Measurements from ENCODE around the gene AK1. TPM values are rescaled to one million over a fixed set of nuclear protein-coding genes. Genes with fewer than 3 reads are reported as not detected.

AK1 gene
- total and polyA plus RNA-seq, 2 donors (not counting 3 experiments of a cell fraction or from before 2014, with no cell fraction given): 115 to 148 TPM

DNA sequence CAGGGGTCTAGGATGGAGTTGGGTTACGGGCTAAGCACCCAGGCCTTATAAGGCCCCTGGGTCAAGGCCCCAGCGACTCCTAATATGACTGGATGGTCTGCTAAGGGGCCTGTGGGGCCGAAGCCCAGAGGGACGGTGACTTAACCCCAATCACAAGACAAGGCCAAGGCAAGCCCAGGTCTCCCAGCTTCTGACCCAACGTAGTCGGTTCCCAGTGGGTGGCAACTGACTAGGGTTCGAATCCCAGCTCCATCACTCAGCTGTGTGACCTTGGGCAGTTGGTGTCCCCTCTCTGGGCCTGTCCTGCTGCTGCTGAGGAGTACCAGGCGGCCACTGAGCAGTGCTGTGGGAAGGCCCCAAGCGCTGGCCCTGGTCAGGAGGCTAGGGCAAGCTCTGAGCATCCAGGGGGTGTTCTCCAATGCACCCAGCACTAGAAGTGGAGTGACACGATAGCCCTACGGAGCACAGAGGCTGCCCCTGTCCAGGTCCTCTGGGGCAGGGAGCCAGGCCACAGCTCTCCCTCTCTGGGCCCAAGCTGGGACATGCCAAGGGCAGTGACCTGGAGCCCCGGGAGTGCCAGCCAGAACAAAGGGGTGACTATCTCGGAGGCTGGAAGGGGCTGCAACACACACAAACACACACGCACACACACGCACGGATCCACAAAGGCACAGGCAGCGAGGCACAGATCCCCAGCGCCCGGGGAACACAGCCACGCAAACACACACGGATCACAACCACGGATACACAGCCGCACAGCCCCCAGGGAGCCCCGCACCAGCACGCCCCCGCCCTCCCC is 512 bp downstream of the AK1 start:
- TF ChIP-seq, protein P1, sequence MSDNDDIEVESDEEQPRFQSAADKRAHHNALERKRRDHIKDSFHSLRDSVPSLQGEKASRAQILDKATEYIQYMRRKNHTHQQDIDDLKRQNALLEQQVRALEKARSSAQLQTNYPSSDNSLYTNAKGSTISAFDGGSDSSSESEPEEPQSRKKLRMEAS (IDR thresholded peaks at IDR 0.05; ENCODE audit: insufficient read depth, insufficient read length): no peak
- TF ChIP-seq JUN (IDR thresholded peaks at IDR 0.05; ENCODE audit: borderline replicate concordance, insufficient read depth, insufficient read length, low read depth) (no peak), FOS (IDR thresholded peaks at IDR 0.05; ENCODE audit: borderline replicate concordance, insufficient read depth, low read length) (no peak)
- Histone ChIP-seq H3K9me3 (replicated peaks; ENCODE audit: control insufficient read depth, insufficient read depth, low read length) (no peaks in the 10 kb centered on the region), H3K4me3 (replicated peaks in 1 of 3; ENCODE audit: insufficient read depth in 1 of 3, low read depth in 1 of 3, low read length in 3 of 3) (peak overlapping the region; percentile 23 to 55 (median 44)), H4K20me1 (replicated peaks; ENCODE audit: control insufficient read depth, extremely low read depth, insufficient read depth, low read length) (no peaks in the 10 kb centered on the region), H3K36me3 (ENCODE audit: control insufficient read depth in 2 of 2, extremely low read depth in 1 of 2, insufficient read depth in 2 of 2, low read length in 2 of 2) (peaks cover 0 to 7% of the 10 kb centered on the region in 2 experiments), H3K9me1 (replicated peaks; ENCODE audit: control insufficient read depth, extremely low read depth, insufficient read depth, low read length) (no peaks in the 10 kb centered on the region), H3K4me1 (ENCODE audit: control insufficient read depth, extremely low read depth, insufficient read depth, low read length) (peaks cover 14% of the 10 kb centered on the region), H3K79me2 (ENCODE audit: control insufficient read depth, insufficient read depth, low read length) (peaks cover 18% of the 10 kb centered on the region), H3K27ac (ENCODE audit: insufficient read depth, low read depth, low read length) (peak overlapping the region; percentile 26), H3K9ac (replicated peaks; ENCODE audit: extremely low read depth, insufficient read depth, low read length) (peak overlapping the region; percentile 44), H2AFZ (ENCODE audit: low read depth, low read length) (peak overlapping the region; percentile 10), H3K27me3 (ENCODE audit: control insufficient read depth in 2 of 2, insufficient read depth in 2 of 2, low read length in 2 of 2) (no peaks in the 10 kb centered on the region), H3K4me2 (ENCODE audit: insufficient read depth, low read length) (peak overlapping the region; percentile 81)
- intact Hi-C loops (cut with micrococcal nuclease) (no loop called here), dilution Hi-C loops (cut with MboI; ENCODE audit: extremely low pct_ligation_motif_present, low sequenced_read_pairs) (no loop called here)
- TSS peak; percentile 46 for BruUV-seq (replicated peaks)
- FAIRE-seq: no peak
- DNase-seq (ENCODE audit: low read depth, low spot score): peak; percentile 18
- CTCF ChIA-PET: interaction anchor here (1.1 to 1.8 kb wide), 2 partner anchors 44 to 142 kb away, joined by 3 to 5 read pairs; partner anchors contain the start of gene TOR2A
- POLR2A ChIA-PET: no interaction called here

DNA sequence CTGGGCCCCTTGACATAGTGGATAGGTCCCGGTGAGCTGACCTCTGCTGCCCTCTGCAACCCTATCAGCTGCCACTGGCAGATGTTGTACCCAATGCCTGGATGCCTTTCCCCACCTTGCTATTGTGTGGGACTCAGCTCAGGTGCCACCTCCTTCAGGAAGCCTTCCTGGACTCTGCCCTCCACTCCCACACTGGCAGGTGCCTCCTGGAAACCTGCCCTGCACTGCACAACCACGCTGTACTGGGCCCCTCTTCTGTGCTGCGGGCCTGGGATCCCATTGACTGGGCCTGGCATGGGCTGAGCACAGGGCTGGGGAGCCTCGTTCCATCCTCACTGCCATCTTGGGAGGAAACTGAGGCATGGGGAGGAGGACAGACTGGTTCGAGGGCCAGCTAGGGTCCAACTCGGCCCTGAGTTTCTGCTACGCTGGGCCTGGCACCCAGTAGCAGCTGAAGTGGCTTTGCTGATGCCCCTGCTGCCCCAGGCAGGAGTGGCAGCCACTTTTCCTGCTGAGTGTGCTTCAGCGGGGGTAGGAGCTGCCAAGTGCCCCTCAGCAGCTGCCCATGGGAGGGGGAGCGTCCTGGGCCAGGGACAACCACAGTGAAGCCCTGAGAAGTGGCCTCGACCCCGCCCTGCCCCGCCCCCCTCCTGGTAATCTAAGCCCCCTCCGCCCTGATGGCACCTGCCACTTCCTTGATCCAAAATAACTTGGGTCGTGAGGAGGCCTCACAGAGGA is 1.3 kb downstream of the AK1 start:
- Histone ChIP-seq H3K9me3 (replicated peaks; ENCODE audit: control insufficient read depth, insufficient read depth, low read length) (no peaks in the 10 kb centered on the region), H3K27ac (ENCODE audit: insufficient read depth, low read depth, low read length) (no peak overlapping the region), H4K20me1 (replicated peaks; ENCODE audit: control insufficient read depth, extremely low read depth, insufficient read depth, low read length) (no peaks in the 10 kb centered on the region), H3K9me1 (replicated peaks; ENCODE audit: control insufficient read depth, extremely low read depth, insufficient read depth, low read length) (no peaks in the 10 kb centered on the region), H3K4me3 (replicated peaks in 1 of 3; ENCODE audit: insufficient read depth in 1 of 3, low read depth in 1 of 3, low read length in 3 of 3) (no peak overlapping the region), H3K36me3 (ENCODE audit: control insufficient read depth in 2 of 2, extremely low read depth in 1 of 2, insufficient read depth in 2 of 2, low read length in 2 of 2) (peaks cover 0 to 13% of the 10 kb centered on the region in 2 experiments), H3K9ac (replicated peaks; ENCODE audit: extremely low read depth, insufficient read depth, low read length) (no peak overlapping the region), H2AFZ (ENCODE audit: low read depth, low read length) (no peak overlapping the region), H3K27me3 (ENCODE audit: control insufficient read depth in 2 of 2, insufficient read depth in 2 of 2, low read length in 2 of 2) (no peaks in the 10 kb centered on the region), H3K79me2 (ENCODE audit: control insufficient read depth, insufficient read depth, low read length) (peaks cover 18% of the 10 kb centered on the region), H3K4me1 (ENCODE audit: control insufficient read depth, extremely low read depth, insufficient read depth, low read length) (peaks cover 14% of the 10 kb centered on the region), H3K4me2 (ENCODE audit: insufficient read depth, low read length) (peak overlapping the region; percentile 81)
- TF ChIP-seq POLR2AphosphoS5 (IDR thresholded peaks at IDR 0.05; ENCODE audit: insufficient read depth, low read depth, low read length) (no peak), JUN (IDR thresholded peaks at IDR 0.05; ENCODE audit: borderline replicate concordance, insufficient read depth, insufficient read length, low read depth) (no peak), GATA2 (IDR thresholded peaks at IDR 0.05; ENCODE audit: insufficient read depth, insufficient read length, low read depth, low read length) (no peak), EZH2 (IDR thresholded peaks at IDR 0.05; ENCODE audit: borderline replicate concordance, low read depth, low read length, severe bottlenecking) (no peak), MYC (IDR thresholded peaks at IDR 0.05; ENCODE audit: low read depth, low read length) (no peak), FOS (IDR thresholded peaks at IDR 0.05; ENCODE audit: borderline replicate concordance, insufficient read depth, low read length) (no peak), POLR2A (IDR thresholded peaks at IDR 0.05; ENCODE audit: low read depth, low read length) (no peak)
- TF ChIP-seq, protein P1 (IDR thresholded peaks at IDR 0.05; ENCODE audit: insufficient read depth, insufficient read length): no peak
- TF ChIP-seq, protein P2, sequence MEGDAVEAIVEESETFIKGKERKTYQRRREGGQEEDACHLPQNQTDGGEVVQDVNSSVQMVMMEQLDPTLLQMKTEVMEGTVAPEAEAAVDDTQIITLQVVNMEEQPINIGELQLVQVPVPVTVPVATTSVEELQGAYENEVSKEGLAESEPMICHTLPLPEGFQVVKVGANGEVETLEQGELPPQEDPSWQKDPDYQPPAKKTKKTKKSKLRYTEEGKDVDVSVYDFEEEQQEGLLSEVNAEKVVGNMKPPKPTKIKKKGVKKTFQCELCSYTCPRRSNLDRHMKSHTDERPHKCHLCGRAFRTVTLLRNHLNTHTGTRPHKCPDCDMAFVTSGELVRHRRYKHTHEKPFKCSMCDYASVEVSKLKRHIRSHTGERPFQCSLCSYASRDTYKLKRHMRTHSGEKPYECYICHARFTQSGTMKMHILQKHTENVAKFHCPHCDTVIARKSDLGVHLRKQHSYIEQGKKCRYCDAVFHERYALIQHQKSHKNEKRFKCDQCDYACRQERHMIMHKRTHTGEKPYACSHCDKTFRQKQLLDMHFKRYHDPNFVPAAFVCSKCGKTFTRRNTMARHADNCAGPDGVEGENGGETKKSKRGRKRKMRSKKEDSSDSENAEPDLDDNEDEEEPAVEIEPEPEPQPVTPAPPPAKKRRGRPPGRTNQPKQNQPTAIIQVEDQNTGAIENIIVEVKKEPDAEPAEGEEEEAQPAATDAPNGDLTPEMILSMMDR (IDR thresholded peaks at IDR 0.05; ENCODE audit: extremely low read depth in 1 of 2, insufficient read depth in 1 of 2, low read depth in 1 of 2, low read length in 2 of 2): no peak
- FAIRE-seq (no peak), DNase-seq (ENCODE audit: low read depth, low spot score) (no peak)
- BruUV-seq (replicated peaks): no TSS peak
- dilution Hi-C loops (cut with MboI; ENCODE audit: extremely low pct_ligation_motif_present, low sequenced_read_pairs): no loop called here
- ChIA-PET POLR2A (no interaction called here), CTCF (interaction anchor here (1.1 kb wide), 1 partner anchor 141 kb away, joined by 3 read pairs; the partner anchor contains the start of gene TOR2A)
- intact Hi-C loops (cut with micrococcal nuclease): no loop called here

Measured in endothelial cell of umbilical vein (primary cell).